ENCODE measurements around the gene ADIG. TPM values are rescaled to one million over a fixed set of nuclear protein-coding genes. Genes with fewer than 3 reads are reported as not detected.

ADIG gene
- total and polyA plus RNA-seq, 2 of the 13 experiments (the other 11 are each of a cell fraction or from before 2014, with no cell fraction given), result 0.15 TPM; not detected in 1

- TF ChIP-seq REST (IDR thresholded peaks at IDR 0.05; ENCODE audit: borderline replicate concordance in 1 of 2, low read depth in 1 of 2, low read length in 2 of 2), result no peak
- no peak for TF ChIP-seq GATAD1 (CRISPR knock-in tag; IDR thresholded peaks at IDR 0.05)
- TF ChIP-seq BCLAF1 (IDR thresholded peaks at IDR 0.05), result no peak
Observed at GRCh38 chr20:38608188-38608587, 27.2 kb downstream of the ADIG start (continued).

GRCh38 chr20:38609815-38610214, 28.8 kb downstream of the ADIG start:
- no TSS peak for BruUV-seq (replicated peaks)
- no peak overlapping the region for H3K27ac ChIP-seq (ENCODE audit: extremely low read length, insufficient read depth, low read length)

More at GRCh38 chr20:38609815-38610214, 28.8 kb downstream of the ADIG start:
- peaks cover 2 to 17% of the 10 kb centered on the region in 2 experiments; a peak in 3 of 5 replicates for H3K27me3 ChIP-seq (ENCODE audit: control insufficient read depth in 1 of 2, insufficient read depth in 2 of 2, low read length in 2 of 2)
- no peak overlapping the region for H2AFZ ChIP-seq (ENCODE audit: low read length)
- no peak overlapping the region for H3K4me3 ChIP-seq (replicated peaks in 1 of 3; ENCODE audit: insufficient read depth in 1 of 3, low read depth in 2 of 3, low read length in 3 of 3)
- ATAC-seq, result no peak
- ChIA-PET CTCF (ENCODE audit: low intra/inter-chr PET ratio, low total read pairs) (no interaction called here), POLR2A (no interaction called here)
- H3K9me3 ChIP-seq (ENCODE audit: low read length), result no peaks in the 10 kb centered on the region
- in situ Hi-C loops (cut with HindIII; ENCODE audit: extremely low pct_ligation_motif_present, low pct_unique_long_range_greater_than_20kb) (no loop called here), intact Hi-C loops (cut with micrococcal nuclease; ENCODE audit: unreplicated experiment) (no loop called here)
- FAIRE-seq, result no peak
- peaks cover 28% of the 10 kb centered on the region for H3K4me1 ChIP-seq (ENCODE audit: insufficient read depth, low read length)
- no peak for TF ChIP-seq ZMAT5 (CRISPR knock-in tag; IDR thresholded peaks at IDR 0.05; ENCODE audit: borderline replicate concordance, low read depth)
- peak; percentile 66; the same call in 1 of the 2 replicates for TF ChIP-seq RFX1 (IDR thresholded peaks at IDR 0.05)
- no peak for TF ChIP-seq AKAP8 (CRISPR knock-in tag; IDR thresholded peaks at IDR 0.05)
- no peaks in the 10 kb centered on the region for H3K36me3 ChIP-seq (replicated peaks in 1 of 2; ENCODE audit: control insufficient read depth in 1 of 2, insufficient read depth in 2 of 2, low read length in 2 of 2)
- no peak overlapping the region for H3K4me2 ChIP-seq (ENCODE audit: low read depth, low read length)
- H4K20me1 ChIP-seq (ENCODE audit: insufficient read depth, low read length), result no peaks in the 10 kb centered on the region
- no peak overlapping the region for H3K9ac ChIP-seq (ENCODE audit: insufficient read depth, low read depth, low read length)
- WGBS (ENCODE audit: low lambda C conversion rate), result 62% methylated on average over 4 of the region's 4 CpGs
- no peak for DNase-seq (ENCODE audit: low spot score)
- H3K79me2 ChIP-seq (ENCODE audit: insufficient read depth, low read length), result no peaks in the 10 kb centered on the region

All from HepG2 (cell line).